GM18907 (cell line): ENCODE measurements around the gene CFAP54.

Experiments used
- ATAC-seq: cut with Tn5 transposase; IDR thresholded peaks from one replicate; pipeline ENCODE4 v1.9.1; 2021; ENCODE audit warnings: mild to moderate bottlenecking, moderate library complexity; ENCODE audit not compliant: unreplicated experiment

The CFAP54 gene

DNA sequence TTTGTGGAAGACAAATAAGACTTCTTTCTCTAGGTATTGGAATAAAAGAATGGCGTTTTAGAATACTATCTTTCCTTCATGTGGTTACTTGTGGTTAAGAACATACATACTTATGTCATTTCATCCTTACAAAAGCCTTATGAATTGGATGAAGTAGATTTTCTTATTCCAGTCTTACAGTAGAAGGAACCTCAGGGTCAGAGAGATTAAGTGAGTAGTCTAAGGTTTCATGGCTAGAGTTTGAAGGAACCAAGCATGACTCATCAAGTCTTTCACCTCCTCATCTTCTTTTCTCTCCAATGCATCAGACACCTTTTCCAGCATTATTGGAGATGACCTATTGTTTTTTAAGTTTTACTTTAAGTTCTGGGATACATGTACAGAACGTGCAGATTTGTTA, 324.8 kb downstream of the CFAP54 start:
- ATAC-seq: no peak

DNA sequence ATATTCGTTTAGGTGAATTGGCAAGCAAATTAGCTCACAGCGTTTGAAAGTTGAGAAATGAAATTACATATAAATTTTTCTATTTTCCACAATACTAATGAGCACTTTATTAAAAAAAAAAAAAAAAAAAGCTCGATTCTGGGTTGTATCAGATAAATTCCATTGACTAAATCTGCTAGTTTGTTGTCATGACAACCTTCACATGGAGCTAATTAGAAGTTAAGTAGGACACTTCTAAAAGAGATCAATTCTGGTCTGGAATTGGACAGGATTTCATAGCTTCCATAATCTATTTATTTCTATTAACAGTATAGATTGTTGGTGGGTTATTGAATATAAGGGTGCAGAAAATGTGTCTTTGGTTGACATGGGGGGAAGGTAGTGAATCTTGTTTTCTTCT, 332.2 kb downstream of the CFAP54 start:
- ATAC-seq: no peak

DNA sequence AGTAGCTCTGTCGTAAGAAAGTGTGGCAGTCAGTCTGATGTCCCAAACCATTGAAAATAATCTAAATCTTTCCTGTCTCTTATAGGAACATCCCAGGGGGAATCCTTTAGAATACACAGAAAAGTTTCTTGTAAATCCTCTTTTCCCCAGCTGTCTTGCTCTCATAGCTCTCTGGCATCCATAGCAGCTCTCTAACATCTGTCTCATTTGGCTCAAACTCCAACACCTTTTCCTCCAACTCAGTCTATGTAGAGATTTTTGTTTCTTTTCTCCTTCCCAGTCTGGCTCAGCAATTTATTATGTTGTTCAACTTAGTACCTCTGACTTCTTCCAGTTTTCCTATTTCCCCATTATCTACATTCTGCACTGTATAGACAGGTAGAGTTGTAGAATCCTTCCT, 333.3 kb downstream of the CFAP54 start:
- ATAC-seq: no peak

DNA sequence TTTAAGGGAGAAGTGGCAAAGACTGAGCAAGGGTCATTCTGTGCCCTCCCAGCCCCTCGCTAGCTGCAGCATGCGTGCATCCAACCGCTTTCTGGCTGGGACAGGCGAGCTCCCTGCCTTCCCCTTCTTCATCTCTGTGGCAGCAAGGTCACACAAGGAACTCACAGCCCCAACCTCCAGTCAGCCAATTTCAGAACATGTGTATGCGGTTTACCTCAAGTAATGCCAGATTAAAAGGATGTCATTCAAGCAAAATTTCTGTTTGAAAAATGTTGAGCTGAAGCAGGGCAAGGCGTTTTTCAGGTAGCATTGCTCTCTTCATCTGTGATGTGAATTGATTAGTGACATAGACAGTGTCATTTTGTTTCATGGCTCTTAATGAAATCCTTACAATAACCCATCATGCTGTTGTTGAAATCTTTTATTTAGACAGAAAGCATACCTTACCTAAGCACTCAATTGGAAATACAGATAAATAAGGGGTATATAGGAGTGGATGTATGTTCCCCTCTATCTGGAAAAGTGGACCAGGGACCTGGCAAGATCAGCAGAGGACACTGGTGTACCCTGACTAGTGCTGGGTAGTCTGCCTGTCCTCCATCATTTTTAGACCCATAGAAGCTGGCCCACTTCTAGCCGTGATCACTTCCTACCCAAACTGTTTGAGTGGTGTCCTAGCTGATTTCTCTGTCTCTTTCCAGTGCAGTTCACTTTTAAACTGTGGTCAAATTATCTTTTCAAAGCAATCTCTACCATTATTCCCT, 334.9 kb downstream of the CFAP54 start:
- ATAC-seq: no peak

- ATAC-seq: no peak
These were observed 335.5 kb downstream of the CFAP54 start for GRCh38 chr12:96824838-96825236.

DNA sequence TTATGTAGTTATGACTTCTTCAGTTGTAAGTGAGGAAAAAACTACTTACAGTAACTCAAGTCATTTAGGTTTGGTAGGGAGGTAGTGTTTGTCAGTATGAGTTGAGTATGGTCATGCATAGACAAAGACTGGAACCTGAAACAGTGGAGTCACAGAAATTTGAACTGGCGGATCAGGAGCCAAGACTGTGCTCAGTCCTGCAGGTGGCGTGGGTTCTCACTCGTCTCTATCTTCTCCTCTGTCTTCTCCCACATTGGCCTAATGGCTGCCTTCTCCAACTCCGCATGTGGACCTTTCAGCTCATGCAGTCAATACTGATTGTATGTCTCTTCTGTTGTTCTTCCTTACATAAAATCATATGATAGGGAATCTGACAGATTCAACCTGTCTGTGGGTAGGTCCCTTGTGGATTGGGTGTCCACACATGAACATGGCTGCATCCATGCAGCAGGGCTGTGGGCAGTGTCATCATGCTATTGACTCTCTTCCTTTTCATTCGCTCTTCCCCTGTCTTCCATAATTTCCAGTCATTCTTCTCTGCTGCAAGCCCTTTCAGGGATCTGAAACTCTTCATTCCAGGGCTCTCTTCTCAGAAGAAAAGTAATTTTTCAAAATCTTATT, 338.9 kb downstream of the CFAP54 start:
- ATAC-seq: no peak

DNA sequence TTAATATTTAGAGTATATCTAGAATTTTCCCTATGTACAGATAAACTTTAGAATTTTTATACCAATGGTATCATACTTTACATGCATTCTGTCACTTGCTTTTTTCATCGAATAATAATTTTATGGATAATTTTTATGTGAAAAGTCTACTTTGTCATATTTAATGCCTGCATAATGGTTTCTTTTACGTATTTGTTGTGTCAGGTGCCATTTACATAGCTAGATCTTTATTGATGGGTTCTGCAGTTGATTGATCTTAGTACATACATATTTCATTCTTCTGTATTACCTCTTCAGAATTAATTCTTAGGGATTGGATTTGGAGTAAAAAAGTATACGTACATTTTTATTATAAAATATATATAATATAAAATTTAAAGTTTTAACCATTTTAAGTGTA, 340.0 kb downstream of the CFAP54 start:
- ATAC-seq: no peak

GRCh38 chr12:96831346-96831745, 342.0 kb downstream of the CFAP54 start:
- ATAC-seq: no peak

GRCh38 chr12:96846293-96846692, 356.9 kb downstream of the CFAP54 start:
- ATAC-seq: no peak

DNA sequence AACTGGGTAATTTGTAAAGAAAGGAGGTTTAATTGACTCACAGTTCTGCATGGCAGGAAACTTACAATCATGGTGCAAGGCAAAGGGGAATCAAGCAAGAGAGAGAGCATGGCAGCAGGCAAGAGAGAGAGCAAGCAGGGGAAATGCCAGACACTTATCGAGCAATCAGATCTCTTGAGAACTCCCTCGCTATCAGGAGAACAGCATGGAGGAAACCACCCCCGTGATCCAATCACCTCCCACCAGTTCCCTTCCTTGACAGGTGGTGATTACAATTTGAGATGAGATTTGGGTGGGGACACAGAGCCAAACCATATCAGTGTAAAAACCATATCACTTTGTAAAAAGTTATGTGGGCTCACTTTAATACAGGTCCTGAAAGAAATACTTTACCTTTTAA, 361.3 kb downstream of the CFAP54 start:
- ATAC-seq: no peak

GRCh38 chr12:96858162-96858561, 368.8 kb downstream of the CFAP54 start:
- ATAC-seq: no peak

- ATAC-seq: no peak
These were observed 372.3 kb downstream of the CFAP54 start for GRCh38 chr12:96861656-96862055.

DNA sequence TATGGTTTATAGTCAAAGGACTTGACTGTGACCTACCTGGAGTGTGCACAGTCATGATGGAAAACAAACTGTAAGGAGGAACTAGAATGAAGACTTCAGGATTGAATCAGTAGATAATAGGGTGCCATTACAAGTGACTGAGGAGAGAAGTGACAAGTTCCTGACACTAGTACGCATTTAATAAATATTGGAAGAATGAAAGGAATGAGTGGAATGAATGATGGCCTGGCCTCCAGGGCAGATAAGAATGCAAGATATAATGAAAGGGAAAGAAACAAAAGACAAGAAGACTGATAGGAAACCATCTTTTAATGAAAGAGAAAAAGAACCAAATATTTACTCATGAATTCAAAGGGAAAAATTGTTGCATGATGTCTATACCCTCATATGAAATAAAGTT, 372.9 kb downstream of the CFAP54 start:
- no peak for ATAC-seq

DNA sequence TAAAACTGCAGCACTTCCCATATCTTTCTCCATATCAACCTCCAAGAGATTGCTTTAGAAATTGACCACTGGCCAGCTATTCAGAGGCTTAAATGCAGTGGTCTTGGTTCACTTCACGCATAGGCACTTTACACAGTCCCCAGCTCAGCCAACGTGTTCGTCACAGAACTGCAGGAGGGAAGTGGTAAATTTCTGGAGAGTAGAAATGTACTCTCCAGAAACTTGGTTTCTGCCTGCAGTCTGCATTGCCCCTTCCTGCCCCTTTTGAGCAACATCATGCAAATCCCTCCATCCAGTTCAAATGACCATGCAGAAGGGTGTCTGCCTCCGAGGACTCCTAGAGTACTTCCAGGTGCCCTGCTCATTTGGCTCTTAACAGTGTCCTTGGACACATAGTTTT, 375.0 kb downstream of the CFAP54 start:
- ATAC-seq: no peak

DNA sequence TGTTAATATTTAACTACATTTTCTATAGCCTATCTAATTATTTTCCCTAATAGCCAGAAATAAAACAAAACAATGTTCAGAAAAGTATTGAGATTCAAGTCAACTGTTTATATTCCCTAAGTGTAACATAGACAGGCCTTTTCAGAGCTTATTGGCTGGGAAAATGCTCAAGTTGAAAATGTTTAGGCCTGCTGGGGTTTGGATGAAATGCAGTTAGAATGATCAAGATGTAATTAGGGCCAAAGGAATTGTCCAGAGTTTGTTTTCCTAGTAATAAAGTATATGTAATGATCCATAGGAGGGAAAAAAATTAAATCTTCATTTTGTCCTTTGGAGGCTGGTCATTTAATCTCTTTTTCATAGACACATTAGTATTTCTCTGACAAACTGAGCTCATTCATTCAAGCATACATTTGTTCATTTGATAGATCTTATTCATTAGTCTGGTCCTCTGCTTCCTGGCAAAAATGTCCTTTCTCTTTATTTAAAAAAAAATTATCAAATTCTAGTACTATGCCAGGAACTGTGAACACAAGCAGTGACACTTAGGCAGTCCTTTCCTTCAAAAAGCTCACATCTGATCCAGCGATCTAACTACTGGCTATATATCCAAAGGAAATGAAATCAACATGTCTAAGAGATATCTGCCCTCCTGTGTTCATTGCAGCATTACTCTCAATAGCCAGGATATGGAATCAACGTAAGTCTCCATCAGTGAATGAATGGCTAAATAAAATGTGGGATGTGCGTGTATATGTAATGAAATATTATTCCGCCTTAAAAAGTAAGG, 377.6 kb downstream of the CFAP54 start:
- no peak for ATAC-seq

DNA sequence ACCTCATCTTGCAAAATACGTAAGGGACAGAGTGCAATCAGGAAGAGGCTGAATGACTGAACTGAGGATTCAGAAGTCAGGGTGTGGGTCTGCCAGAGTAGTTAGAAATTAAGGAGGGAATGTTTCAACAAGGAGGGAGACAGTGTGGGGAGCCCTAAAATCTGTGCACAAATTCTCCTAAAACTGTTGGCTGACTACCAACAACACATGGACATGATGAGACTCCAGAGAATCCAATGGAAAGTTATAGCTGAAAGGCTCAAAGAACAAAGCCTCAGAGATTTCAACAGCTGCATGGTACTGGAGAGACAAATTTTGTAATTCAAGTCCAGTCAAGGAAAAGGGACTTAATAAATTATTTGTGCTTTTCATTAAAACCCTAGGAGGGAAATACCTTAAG, 381.6 kb downstream of the CFAP54 start:
- ATAC-seq: no peak

DNA sequence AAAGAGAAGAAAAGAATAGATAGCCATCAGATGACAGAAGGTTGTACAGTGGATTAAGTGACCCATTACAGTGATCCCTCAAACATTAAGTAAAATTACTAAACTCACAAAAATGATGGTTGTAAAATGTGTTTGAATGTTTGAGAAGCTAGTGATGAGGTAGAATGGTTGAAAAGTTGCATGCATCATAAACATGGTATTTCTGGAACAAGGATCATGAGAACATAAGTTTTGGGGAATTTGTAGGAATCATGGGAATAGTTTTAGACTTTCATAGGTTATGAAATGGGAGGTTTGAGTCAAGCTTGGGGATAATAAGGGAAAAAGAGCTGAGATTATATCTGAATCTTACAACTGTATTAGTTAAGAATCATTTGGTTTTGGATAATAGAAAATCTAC, 383.6 kb downstream of the CFAP54 start:
- no peak for ATAC-seq

- ATAC-seq: no peak
These were observed 384.8 kb downstream of the CFAP54 start for GRCh38 chr12:96874211-96874610.

DNA sequence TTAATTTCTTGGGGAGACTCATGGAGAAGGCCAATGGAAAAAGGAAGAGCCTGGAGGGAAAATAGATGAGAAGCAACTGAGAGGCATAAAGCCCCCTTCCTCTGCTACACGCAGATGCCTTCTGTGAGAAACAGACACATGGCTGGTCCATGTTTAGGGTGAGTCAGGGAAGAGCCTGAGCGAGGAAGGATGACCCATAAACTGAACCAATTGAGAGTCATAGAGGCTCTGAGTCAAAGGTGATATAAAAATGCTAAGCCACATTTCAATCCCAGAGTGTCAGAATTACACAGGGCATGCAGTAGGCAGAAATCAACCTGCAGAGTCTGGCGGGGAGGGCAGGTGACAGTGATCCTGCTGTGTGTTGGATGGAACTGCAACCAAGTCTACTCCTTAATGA, 387.6 kb downstream of the CFAP54 start:
- no peak for ATAC-seq

- no peak for ATAC-seq
These were observed 389.3 kb downstream of the CFAP54 start for GRCh38 chr12:96878704-96879103.

DNA sequence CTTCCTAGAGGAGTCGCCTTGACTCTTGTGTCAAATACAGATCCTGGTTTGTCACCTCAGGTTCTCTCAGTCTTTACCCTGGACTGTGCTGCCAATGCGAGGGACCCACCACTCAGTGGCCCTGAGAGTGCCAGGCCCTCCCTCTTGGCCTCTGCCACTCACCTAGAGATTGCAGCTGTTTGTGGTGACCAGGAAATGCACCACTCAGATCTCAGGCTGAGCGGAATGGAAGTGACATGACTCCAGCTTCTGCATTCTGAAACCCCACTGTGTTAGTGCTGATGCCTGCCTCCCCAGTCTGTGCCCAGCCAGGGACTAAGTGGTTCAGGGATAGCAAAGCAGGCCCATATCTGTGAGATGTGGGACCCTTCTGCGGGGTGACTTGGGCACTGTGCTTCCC, 389.9 kb downstream of the CFAP54 start:
- ATAC-seq: no peak

DNA sequence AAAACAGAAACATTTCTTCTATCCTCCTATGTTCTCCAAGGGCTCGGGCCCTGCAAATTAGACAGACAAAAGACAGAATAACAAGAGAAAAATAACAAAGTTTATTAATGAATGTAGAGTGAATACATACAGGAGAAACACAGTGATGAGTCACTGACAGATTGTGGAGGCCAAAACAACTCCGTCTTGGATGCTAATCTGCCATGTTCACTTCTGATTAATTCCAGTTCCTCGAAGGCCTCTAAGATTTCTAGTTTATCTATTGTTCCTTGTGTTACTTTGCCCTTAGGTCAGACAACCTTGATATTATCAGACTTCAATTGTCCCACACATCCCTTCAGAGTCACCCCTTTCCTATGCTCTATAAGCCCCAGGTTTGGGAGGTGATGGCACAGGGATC, 390.8 kb downstream of the CFAP54 start:
- ATAC-seq: no peak
